Hepatocyte (in vitro differentiated cells): ENCODE measurements around the gene LGR5.

Experiments used
- CTCF ChIP-seq: fragments of 200-600 bp; sonication (generic); IDR thresholded peaks from 2 replicates; pipeline ENCODE4 v1.5.1; 2016; ENCODE audit warnings: antibody characterized with exemption, mild to moderate bottlenecking; ENCODE audit not compliant: poor library complexity
- EZH2phosphoT487 ChIP-seq: fragments of 200-600 bp; sonication (generic); IDR thresholded peaks from one replicate; pipeline ENCODE4 v1.6.1; 2018; ENCODE audit warnings: antibody characterized with exemption, mild to moderate bottlenecking, low read depth, moderate library complexity; ENCODE audit not compliant: unreplicated experiment, severe bottlenecking

- TF ChIP-seq CTCF, result no peak
- no peak for TF ChIP-seq EZH2phosphoT487
Observed at GRCh38 chr12:71432936-71433335, 6.7 kb upstream of the LGR5 start.
